ENCODE data around the gene ZCCHC18. TPM values are rescaled to one million over a fixed set of nuclear protein-coding genes. Genes with fewer than 3 reads are reported as not detected.

Gene ZCCHC18
- total RNA-seq, 1 experiment from 2014 or later, result 1.5 TPM

DNA sequence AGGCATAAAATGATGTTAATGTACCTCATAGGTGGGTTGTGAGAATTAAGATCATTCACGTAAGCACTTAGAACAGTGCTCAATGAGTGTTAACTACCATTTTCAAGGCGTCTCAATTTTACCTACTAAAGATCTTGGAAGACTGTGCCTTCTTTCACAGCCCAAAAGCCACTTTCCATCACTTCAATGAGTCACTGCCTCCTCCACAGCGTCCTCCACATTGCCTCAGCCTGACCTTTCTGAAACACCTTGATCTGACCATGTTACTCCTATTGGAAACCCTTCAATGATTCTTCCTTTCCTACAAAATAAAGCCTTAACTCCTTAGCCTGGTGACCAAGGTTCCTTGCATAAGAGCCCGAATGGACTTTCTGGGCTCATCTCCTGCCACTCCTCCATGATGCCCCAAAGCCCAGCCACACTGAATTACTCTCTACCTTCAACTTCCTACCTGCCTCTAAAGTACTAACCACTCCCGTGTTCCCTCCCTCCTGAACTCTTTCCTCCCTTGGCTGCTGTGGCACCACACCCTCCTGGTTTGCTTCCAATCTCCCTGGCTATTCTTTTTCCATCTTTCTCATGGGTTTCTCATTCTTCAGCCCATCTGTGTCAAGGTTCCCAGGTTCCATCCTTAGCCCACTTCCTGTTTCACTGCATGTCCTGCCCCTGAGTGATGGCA is 22.4 kb downstream of the ZCCHC18 start:
- DNase-seq (ENCODE audit: low spot score), result no peak

- no peak for DNase-seq (ENCODE audit: low spot score)
Observed at GRCh38 chrX:104135677-104136076, 23.4 kb downstream of the ZCCHC18 start.

DNA sequence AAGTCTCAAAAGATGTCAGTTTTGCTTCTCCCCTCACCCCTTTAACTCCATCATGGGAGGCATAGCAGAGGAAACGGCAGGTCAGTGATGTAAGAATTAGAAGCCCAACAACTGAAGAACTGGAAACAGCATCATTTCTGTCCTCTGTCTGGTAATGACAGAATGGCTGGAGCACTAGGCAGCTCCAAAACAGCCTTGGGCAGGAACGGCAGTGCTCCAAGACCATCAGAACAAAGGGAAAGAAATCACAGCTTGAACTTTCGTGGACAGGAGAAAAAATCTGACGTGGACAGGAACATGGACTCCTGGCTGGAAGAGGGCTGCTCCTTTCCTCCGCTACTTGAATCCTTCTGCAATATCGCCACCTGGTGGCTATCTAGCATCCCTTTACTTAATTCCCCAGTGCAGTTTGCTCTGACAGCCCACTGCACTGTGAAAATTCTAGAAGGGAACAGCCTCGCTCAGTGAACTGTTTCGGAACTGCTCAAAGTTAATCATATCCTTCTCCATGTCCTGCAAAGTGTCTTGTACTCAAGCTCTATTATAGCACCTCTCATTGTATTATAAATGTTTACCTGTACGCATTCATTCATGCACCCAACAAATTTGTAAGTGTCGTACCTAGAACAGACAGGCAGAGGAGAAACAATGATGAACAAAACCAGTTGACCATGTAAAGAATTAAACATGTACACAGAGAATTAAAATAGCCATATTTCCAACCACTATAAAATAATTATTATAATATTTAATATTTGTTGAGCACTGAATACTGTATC is 24.1 kb downstream of the ZCCHC18 start:
- peak; percentile 84 for DNase-seq (ENCODE audit: low spot score)

DNA sequence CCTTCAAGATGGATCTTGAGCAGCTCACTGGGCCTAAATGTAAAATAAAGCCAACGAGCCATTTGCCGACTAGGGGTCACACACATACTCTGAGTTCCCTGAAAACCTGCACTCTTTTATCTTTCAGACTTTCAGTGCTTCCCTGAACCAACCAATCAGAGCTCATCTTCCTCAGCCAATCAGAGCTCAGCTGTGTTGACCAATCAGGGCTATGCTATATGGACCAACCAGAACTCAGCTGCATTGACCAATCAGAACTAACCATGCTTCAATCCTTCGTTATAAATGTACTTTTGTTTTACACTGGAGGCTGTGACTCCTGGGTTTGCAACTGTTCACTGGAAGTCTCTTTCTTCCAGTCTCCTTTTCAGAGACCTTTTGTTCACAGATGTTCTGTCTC is 25.2 kb downstream of the ZCCHC18 start:
- peak; percentile 16 for DNase-seq (ENCODE audit: low spot score)

DNA sequence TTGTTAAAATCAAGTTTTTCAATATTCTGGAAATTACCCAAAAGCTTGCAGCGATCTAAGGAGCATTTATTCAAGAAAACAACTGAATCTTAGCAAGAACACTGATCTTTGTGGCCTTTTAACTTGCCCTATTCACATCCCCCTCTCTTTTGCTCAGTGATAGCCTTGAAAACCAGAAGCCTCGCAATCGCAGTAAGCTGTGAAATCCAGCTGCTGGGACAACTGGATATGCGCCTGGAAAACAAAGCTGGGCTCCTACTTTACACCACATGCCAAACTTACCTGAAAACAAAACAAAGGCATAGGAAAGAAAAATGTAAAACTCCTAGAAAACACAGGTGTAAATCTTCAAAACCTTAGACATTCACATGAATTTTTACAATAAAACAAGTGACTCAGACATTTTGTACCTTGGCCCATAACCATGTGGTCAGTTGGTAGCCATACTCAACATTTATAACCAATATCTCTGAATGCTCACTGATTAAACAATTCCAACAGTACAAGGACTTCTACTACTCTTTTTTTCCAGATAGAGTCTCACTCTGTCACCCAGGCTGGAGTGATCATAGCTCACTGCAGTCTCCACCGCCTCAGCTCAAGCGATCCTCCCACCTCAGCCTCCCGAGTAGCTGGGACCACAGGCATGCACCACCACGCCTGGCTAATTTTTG is 28.9 kb downstream of the ZCCHC18 start:
- DNase-seq (ENCODE audit: low spot score), result no peak

DNA sequence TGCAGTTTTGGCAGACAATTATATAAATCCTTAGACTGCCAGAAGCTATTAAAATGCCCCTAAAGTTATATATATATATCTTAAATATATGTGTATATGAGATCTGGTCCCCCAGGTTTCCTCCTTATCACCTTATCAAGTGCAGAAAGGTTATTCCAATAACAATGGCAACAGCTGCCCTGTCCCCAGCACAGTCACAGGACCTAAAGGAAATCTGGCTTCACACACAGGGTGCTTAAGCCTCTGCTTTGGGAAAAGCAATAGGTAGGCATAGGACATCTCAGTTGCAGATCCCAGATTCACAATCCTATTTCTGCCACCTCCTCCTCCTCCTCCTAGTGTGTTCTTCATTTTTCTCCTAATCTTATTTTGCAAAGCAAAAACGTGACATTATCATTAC is 38.7 kb downstream of the ZCCHC18 start:
- no peak for DNase-seq (ENCODE audit: low spot score)

- peak; percentile 80 for DNase-seq (ENCODE audit: low spot score)
Observed at GRCh38 chrX:104156630-104157529, 44.6 kb downstream of the ZCCHC18 start, which contains the start of gene SLC25A53. SLC25A53 (minus strand) TSS chrX:104157009; CDS start chrX:104105257, 51,752 bp downstream.

Other genes starting within 250 kb of the ZCCHC18 start
- 12.7 and 24.7 TPM in 2 replicates for gene TMSB15B, start 149.9 kb upstream of the ZCCHC18 start, total RNA-seq (2014; rRNA removed; shearing (Covaris generic))
- gene H2BW1, start 98.8 kb upstream of the ZCCHC18 start, total RNA-seq (2014; rRNA removed; shearing (Covaris generic)), result not detected in 2 replicates
- not detected in 2 replicates for gene H2BW2, start 72.6 kb upstream of the ZCCHC18 start, total RNA-seq (2014; rRNA removed; shearing (Covaris generic))
- 2.2 and 3.5 TPM in 2 replicates for gene TMSB15C, start 36.3 kb upstream of the ZCCHC18 start, total RNA-seq (2014; rRNA removed; shearing (Covaris generic))
- gene SLC25A53, start 44.5 kb downstream of the ZCCHC18 start, total RNA-seq (2014; rRNA removed; shearing (Covaris generic)), result 4.1 and 4.4 TPM in 2 replicates
- gene FAM199X, start 53.9 kb downstream of the ZCCHC18 start, total RNA-seq (2014; rRNA removed; shearing (Covaris generic)), result 23.1 and 30.8 TPM in 2 replicates
- gene ESX1, start 142.4 kb downstream of the ZCCHC18 start, total RNA-seq (2014; rRNA removed; shearing (Covaris generic)), result 0.39 and 1.2 TPM in 2 replicates

All from H4 (cell line).